MG63 (cell line): Measurements from ENCODE around the gene NEAT1. TPM values are rescaled to one million over a fixed set of nuclear protein-coding genes. Genes with fewer than 3 reads are reported as not detected.

Experiments
- DNase-seq: peaks from one replicate; pipeline ENCODE4 v3.0.0-alpha.2; 2020
- H3K27me3 ChIP-seq: fragments of 250-450 bp; sonication (Bioruptor Pico); 2 replicates; pipeline ENCODE4 v1.5.1; 2020; ENCODE audit warnings: mild to moderate bottlenecking, moderate library complexity
- H3K36me3 ChIP-seq: fragments of 250-450 bp; sonication (Bioruptor Pico); 2 replicates; pipeline ENCODE4 v1.5.1; 2020; ENCODE audit warnings: mild to moderate bottlenecking, moderate library complexity
- H3K4me3 ChIP-seq: fragments of 250-450 bp; sonication (Bioruptor Pico); 2 replicates; pipeline ENCODE4 v1.5.1; 2020; ENCODE audit warnings: mild to moderate bottlenecking, moderate library complexity
- H3K9me3 ChIP-seq: fragments of 250-450 bp; sonication (Bioruptor Pico); 2 replicates; pipeline ENCODE4 v1.5.1; 2020; ENCODE audit warnings: mild to moderate bottlenecking, moderate library complexity
- total RNA-seq: library from RNA; depleted of rRNA; stranded (reverse); fragments of >200 nt; shearing (Covaris generic); gene quantifications from 2 replicates; pipeline ENCODE4 v1.2.3, GENCODE V29; 2014; ENCODE audit warnings: low replicate concordance

The NEAT1 gene
- total RNA-seq, 1 experiment from 2014 or later, result 4.8 TPM

GRCh38 chr11:65416341-65416824, 6.2 kb upstream of the NEAT1 start:
- Histone ChIP-seq H3K9me3 (no peaks in the 10 kb centered on the region), H3K36me3 (peaks cover 10% of the 10 kb centered on the region), H3K4me3 (peak overlapping the region; percentile 19; the same call in 1 of the 2 replicates), H3K27me3 (no peaks in the 10 kb centered on the region)
- DNase-seq, result peak; percentile 84

GRCh38 chr11:65416841-65417701, 5.5 kb upstream of the NEAT1 start:
- DNase-seq, result no peak
- Histone ChIP-seq H3K36me3 (peaks cover 6% of the 10 kb centered on the region), H3K27me3 (no peaks in the 10 kb centered on the region), H3K4me3 (peak overlapping the region; percentile 19; the same call in 1 of the 2 replicates), H3K9me3 (no peaks in the 10 kb centered on the region)

GRCh38 chr11:65417702-65418430, 4.7 kb upstream of the NEAT1 start:
- peak overlapping the region; percentile 41; the same call in 1 of the 2 replicates for H3K4me3 ChIP-seq
- DNase-seq, result peak; percentile 58
- no peaks in the 10 kb centered on the region for H3K27me3 ChIP-seq
- peaks cover under 1% of the 10 kb centered on the region; the same call in 1 of the 2 replicates for H3K9me3 ChIP-seq
- H3K36me3 ChIP-seq, result peaks cover 6% of the 10 kb centered on the region

- no peak for DNase-seq
- Histone ChIP-seq H3K9me3 (peaks cover 3% of the 10 kb centered on the region; the same call in 1 of the 2 replicates), H3K4me3 (peak overlapping the region; percentile 41), H3K36me3 (peaks cover 10% of the 10 kb centered on the region), H3K27me3 (no peaks in the 10 kb centered on the region)
Measured at GRCh38 chr11:65418431-65418680, 4.2 kb upstream of the NEAT1 start.

- peak; percentile 99 for DNase-seq
- peaks cover 3% of the 10 kb centered on the region; the same call in 1 of the 2 replicates for H3K9me3 ChIP-seq
- peak overlapping the region; percentile 41 for H3K4me3 ChIP-seq
Measured at GRCh38 chr11:65418681-65419459, 3.7 kb upstream of the NEAT1 start.

GRCh38 chr11:65419460-65419771, 3.2 kb upstream of the NEAT1 start:
- DNase-seq, result no peak
- no peaks in the 10 kb centered on the region; the same call in 1 of the 2 replicates for H3K27me3 ChIP-seq
- peaks cover 3% of the 10 kb centered on the region; the same call in 1 of the 2 replicates for H3K9me3 ChIP-seq
- peaks cover 17% of the 10 kb centered on the region for H3K36me3 ChIP-seq
- H3K4me3 ChIP-seq, result peak overlapping the region; percentile 41

More at GRCh38 chr11:65418681-65419459, 3.7 kb upstream of the NEAT1 start:
- Histone ChIP-seq H3K36me3 (peaks cover 11% of the 10 kb centered on the region), H3K27me3 (no peaks in the 10 kb centered on the region; the same call in 1 of the 2 replicates)

- Histone ChIP-seq H3K27me3 (no peaks in the 10 kb centered on the region; the same call in 1 of the 2 replicates), H3K4me3 (peak overlapping the region; percentile 41), H3K9me3 (peaks cover 5% of the 10 kb centered on the region; the same call in 1 of the 2 replicates), H3K36me3 (peaks cover 22% of the 10 kb centered on the region)
- peak; percentile 96 for DNase-seq
Measured at GRCh38 chr11:65419772-65420481, 2.7 kb upstream of the NEAT1 start.

- Histone ChIP-seq H3K9me3 (peaks cover 5% of the 10 kb centered on the region; the same call in 1 of the 2 replicates), H3K36me3 (peaks cover 28% of the 10 kb centered on the region), H3K27me3 (no peaks in the 10 kb centered on the region; the same call in 1 of the 2 replicates), H3K4me3 (peak overlapping the region; percentile 9; the same call in 1 of the 2 replicates)
- DNase-seq, result no peak
Measured at GRCh38 chr11:65420506-65420905, 2.1 kb upstream of the NEAT1 start.

GRCh38 chr11:65420979-65421793, 1.4 kb upstream of the NEAT1 start:
- Histone ChIP-seq H3K36me3 (peaks cover 34% of the 10 kb centered on the region), H3K4me3 (peak overlapping the region; percentile 80), H3K27me3 (no peaks in the 10 kb centered on the region; the same call in 1 of the 2 replicates), H3K9me3 (peaks cover 5% of the 10 kb centered on the region; the same call in 1 of the 2 replicates)
- DNase-seq, result peak; percentile 99

- Histone ChIP-seq H3K36me3 (peaks cover 43% of the 10 kb centered on the region), H3K4me3 (peak overlapping the region; percentile 80), H3K27me3 (no peaks in the 10 kb centered on the region; the same call in 1 of the 2 replicates), H3K9me3 (peaks cover 5% of the 10 kb centered on the region; the same call in 1 of the 2 replicates)
- DNase-seq, result peak; percentile 99
Measured at GRCh38 chr11:65421794-65422632, 585 bp upstream of the NEAT1 start.

GRCh38 chr11:65423516-65424204, 1.1 kb downstream of the NEAT1 start:
- no peak for DNase-seq
- peak overlapping the region; percentile 80 for H3K4me3 ChIP-seq

GRCh38 chr11:65424205-65425104, 1.9 kb downstream of the NEAT1 start:
- H3K9me3 ChIP-seq, result peaks cover 5% of the 10 kb centered on the region; the same call in 1 of the 2 replicates
- DNase-seq, result peak; percentile 56
- peak overlapping the region; percentile 80 for H3K4me3 ChIP-seq
- peaks cover 58% of the 10 kb centered on the region for H3K36me3 ChIP-seq
- no peaks in the 10 kb centered on the region; the same call in 1 of the 2 replicates for H3K27me3 ChIP-seq

More at GRCh38 chr11:65423516-65424204, 1.1 kb downstream of the NEAT1 start:
- Histone ChIP-seq H3K9me3 (peaks cover 5% of the 10 kb centered on the region; the same call in 1 of the 2 replicates), H3K36me3 (peaks cover 58% of the 10 kb centered on the region), H3K27me3 (no peaks in the 10 kb centered on the region; the same call in 1 of the 2 replicates)
